ENCODE data around the gene DNAJB6. TPM values are rescaled to one million over a fixed set of nuclear protein-coding genes. Genes with fewer than 3 reads are reported as not detected.

Gene DNAJB6
- polyA plus RNA-seq, 4 donors: 151 to 175 (median 167) TPM

- DNase-seq (ENCODE audit: low read depth in 4 of 4, low spot score in 3 of 4): no peak
Measured at GRCh38 chr7:157392256-157393037, 55.6 kb downstream of the DNAJB6 start.

- DNase-seq (ENCODE audit: low read depth in 4 of 4, low spot score in 3 of 4): no peak
Measured at GRCh38 chr7:157394246-157395191, 57.7 kb downstream of the DNAJB6 start.

- DNase-seq (ENCODE audit: low read depth in 4 of 4, low spot score in 3 of 4): no peak
Measured at GRCh38 chr7:157395206-157395605, 58.4 kb downstream of the DNAJB6 start.

- no peak for DNase-seq (ENCODE audit: low read depth in 4 of 4, low spot score in 3 of 4)
Measured at GRCh38 chr7:157396316-157397035, 59.7 kb downstream of the DNAJB6 start.

- no peak for DNase-seq (ENCODE audit: low read depth in 4 of 4, low spot score in 3 of 4)
Measured at GRCh38 chr7:157397036-157397720, 60.4 kb downstream of the DNAJB6 start.

- DNase-seq (ENCODE audit: low read depth in 4 of 4, low spot score in 3 of 4): no peak
Measured at GRCh38 chr7:157397731-157398691, 61.2 kb downstream of the DNAJB6 start.

GRCh38 chr7:157399086-157399687 is 62.4 kb downstream of the DNAJB6 start:
- DNase-seq (ENCODE audit: low read depth in 4 of 4, low spot score in 3 of 4): no peak

- DNase-seq (ENCODE audit: low read depth in 4 of 4, low spot score in 3 of 4): no peak
Measured at GRCh38 chr7:157400171-157400860, 63.5 kb downstream of the DNAJB6 start.

- DNase-seq (ENCODE audit: low read depth in 4 of 4, low spot score in 3 of 4): no peak
Measured at GRCh38 chr7:157401567-157402387, 65.0 kb downstream of the DNAJB6 start.

- DNase-seq (ENCODE audit: low read depth in 4 of 4, low spot score in 3 of 4): no peak
Measured at GRCh38 chr7:157402388-157402703, 65.5 kb downstream of the DNAJB6 start.

- no peak for DNase-seq (ENCODE audit: low read depth in 4 of 4, low spot score in 3 of 4)
Measured at GRCh38 chr7:157402911-157403534, 66.2 kb downstream of the DNAJB6 start.

GRCh38 chr7:157403646-157404401 is 67.0 kb downstream of the DNAJB6 start:
- DNase-seq (ENCODE audit: low read depth in 4 of 4, low spot score in 3 of 4): no peak

- DNase-seq (ENCODE audit: low read depth in 4 of 4, low spot score in 3 of 4): no peak
Measured at GRCh38 chr7:157404845-157405481, 68.2 kb downstream of the DNAJB6 start.

- no peak for DNase-seq (ENCODE audit: low read depth in 4 of 4, low spot score in 3 of 4)
Measured at GRCh38 chr7:157405501-157405900, 68.7 kb downstream of the DNAJB6 start.

- DNase-seq (ENCODE audit: low read depth in 4 of 4, low spot score in 3 of 4): no peak
Measured at GRCh38 chr7:157405914-157406810, 69.4 kb downstream of the DNAJB6 start.
